Activated T-cell treated with anti-CD3 and anti-CD28 coated beads, Interleukin-2, amount 50 U/mL, for 72 hours (primary cell): ENCODE data around the gene PTPN22. TPM values are rescaled to one million over a fixed set of nuclear protein-coding genes. Genes with fewer than 3 reads are reported as not detected.

ENCODE experiments used
- ATAC-seq, 2 donors: fragments of 150-1000 bp; cut with Tn5 transposase; replicated peaks in 1 of 2; 2 replicates each; pipeline ENCODE4 v1.10.0; 2021; ENCODE audit warnings: moderate library complexity in 2 of 2, mild to moderate bottlenecking in 1 of 2
- DNase-seq, 2 donors: peaks; one replicate each; pipeline ENCODE4 v3.0.0; 2021 to 2022; ENCODE audit warnings: mixed read lengths in 1 of 2
- H3K27ac Mint-ChIP-seq: one replicate; pipeline ENCODE4 v1.8.0; 2022; ENCODE audit warnings: mild to moderate bottlenecking, moderate library complexity, mixed read lengths
- H3K27me3 Mint-ChIP-seq: one replicate; pipeline ENCODE4 v1.8.0; 2022; ENCODE audit warnings: low read depth, mixed read lengths
- H3K36me3 Mint-ChIP-seq, 2 donors: one replicate each; pipeline ENCODE4 v1.8.0; 2022; ENCODE audit warnings: mixed read lengths in 2 of 2, mild to moderate bottlenecking in 1 of 2; ENCODE audit not compliant: insufficient read depth in 2 of 2
- H3K4me1 Mint-ChIP-seq: one replicate; pipeline ENCODE4 v1.8.0; 2022; ENCODE audit warnings: low read depth, mixed read lengths
- H3K4me3 Mint-ChIP-seq, 2 donors: one replicate each; pipeline ENCODE4 v1.8.0; 2022; ENCODE audit warnings: mild to moderate bottlenecking in 2 of 2, mixed read lengths in 2 of 2, moderate library complexity in 2 of 2
- H3K9me3 Mint-ChIP-seq, 2 donors: one replicate each; pipeline ENCODE4 v1.8.0; 2022; ENCODE audit warnings: mixed read lengths in 2 of 2
- total RNA-seq, 2 donors: library from RNA; stranded (reverse); gene quantifications; one replicate each; pipeline ENCODE4 v1.2.3, GENCODE V29; 2022

Gene PTPN22
- total RNA-seq, 2 donors from 2014 or later: 59.8 to 82.5 TPM

DNA sequence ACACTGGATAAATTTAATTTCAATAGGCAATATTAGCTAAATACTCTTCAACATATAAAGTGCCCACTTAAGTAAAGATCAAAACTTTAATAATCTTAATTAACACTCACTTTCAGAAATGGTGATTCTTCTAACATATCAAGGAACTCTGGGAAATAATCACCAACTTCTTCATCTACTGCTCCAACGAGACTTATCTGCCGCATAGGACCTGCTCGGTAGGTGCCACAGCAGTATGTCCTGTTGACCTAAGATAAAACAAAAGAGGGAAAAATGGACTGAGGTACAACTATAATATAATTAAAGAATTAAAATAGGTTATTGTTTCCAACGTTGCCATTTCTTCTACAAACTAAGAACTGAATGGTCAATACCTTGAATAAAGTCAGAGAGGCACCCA lies 94.0 kb downstream of the PTPN22 start:
- DNase-seq: no peak
- no peaks in the 10 kb centered on the region for H3K27me3 Mint-ChIP-seq
- H3K4me1 Mint-ChIP-seq: no peaks in the 10 kb centered on the region
- ATAC-seq: no peak
- no peak overlapping the region for H3K4me3 Mint-ChIP-seq
- peaks cover 3% of the 10 kb centered on the region in 2 donors for H3K9me3 Mint-ChIP-seq
- no peak overlapping the region for H3K27ac Mint-ChIP-seq
- H3K36me3 Mint-ChIP-seq: peaks cover 6 to 16% of the 10 kb centered on the region in 2 donors

DNA sequence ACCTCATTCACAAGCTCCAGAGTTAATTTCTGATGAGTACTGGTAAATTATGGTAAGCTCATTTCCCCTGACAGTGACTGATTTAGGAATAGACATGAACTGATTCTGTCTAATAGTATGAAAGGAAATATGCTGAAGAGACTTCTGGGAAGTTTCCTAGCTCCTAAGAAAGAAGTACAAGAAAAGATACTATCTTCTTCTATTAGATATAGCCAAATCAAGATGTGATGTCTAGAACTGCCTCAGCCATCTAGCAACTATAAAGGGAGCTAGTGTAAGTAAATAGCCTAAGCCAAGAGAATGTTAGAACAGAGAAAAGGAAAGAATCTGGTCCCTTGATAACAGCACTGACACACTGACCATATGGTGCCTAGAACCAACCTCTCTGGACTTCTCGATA lies 101.5 kb downstream of the PTPN22 start:
- peaks cover 20% of the 10 kb centered on the region for H3K4me1 Mint-ChIP-seq
- ATAC-seq: no peak
- H3K4me3 Mint-ChIP-seq: no peak overlapping the region
- H3K27ac Mint-ChIP-seq: no peak overlapping the region
- H3K9me3 Mint-ChIP-seq: no peaks in the 10 kb centered on the region
- no peak for DNase-seq
- peaks cover 5 to 14% of the 10 kb centered on the region in 2 donors for H3K36me3 Mint-ChIP-seq
- H3K27me3 Mint-ChIP-seq: no peaks in the 10 kb centered on the region

DNA sequence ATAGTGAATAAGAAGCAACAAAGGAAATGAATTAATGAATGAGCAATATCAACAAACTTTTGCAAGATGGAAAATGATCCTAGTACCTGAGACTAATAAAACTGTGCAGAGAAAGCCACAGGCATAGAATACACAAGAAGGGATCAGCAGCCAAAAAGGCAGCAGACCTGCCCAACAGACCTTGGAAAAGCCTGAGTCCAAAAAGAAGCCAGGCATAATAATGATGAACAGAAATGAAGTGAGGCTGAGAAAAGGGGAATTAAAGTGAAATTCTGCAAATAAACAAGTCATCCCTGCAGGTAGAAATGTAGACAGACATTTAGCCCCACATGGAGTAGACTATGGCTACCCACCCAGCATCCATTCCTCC lies 101.9 kb downstream of the PTPN22 start:
- DNase-seq (no peak), ATAC-seq (no peak)
- Mint-ChIP-seq H3K4me3 (no peak overlapping the region), H3K27ac (no peak overlapping the region), H3K27me3 (no peaks in the 10 kb centered on the region), H3K36me3 (peaks cover 5 to 14% of the 10 kb centered on the region in 2 donors), H3K9me3 (no peaks in the 10 kb centered on the region), H3K4me1 (peaks cover 24% of the 10 kb centered on the region)

DNA sequence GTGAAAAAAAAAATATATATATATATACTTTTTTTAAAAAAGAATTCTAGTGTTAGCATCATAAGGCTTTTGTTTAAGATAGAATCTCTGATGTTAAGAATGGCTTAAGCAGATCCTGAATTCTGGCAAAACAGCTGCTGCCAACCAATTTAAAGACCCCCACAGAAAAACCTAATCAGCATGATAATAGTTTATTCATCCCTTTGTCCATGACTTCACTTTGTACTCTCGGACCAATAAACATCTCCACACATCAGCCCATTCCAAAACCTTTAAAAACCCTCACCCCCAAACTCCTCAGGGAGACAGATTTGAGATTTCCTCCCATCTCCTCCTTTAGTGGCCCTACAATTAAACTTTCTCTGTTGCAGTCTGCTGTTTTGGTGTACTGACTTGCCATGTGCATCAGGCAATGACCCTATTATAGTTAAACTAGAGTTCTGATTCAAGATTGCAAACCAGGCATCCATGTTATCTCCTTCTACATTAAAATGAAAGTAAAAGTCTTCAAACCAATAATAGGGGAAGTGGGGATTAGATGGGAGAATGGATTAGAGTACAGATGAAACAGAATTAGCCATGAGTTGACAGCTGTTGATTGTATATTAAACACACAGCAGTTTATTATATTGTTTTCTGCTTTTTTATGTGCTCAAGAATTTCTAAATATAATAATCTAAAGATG lies 102.5 kb downstream of the PTPN22 start:
- no peaks in the 10 kb centered on the region for H3K9me3 Mint-ChIP-seq
- H3K4me1 Mint-ChIP-seq: peaks cover 24% of the 10 kb centered on the region
- peaks cover 5 to 13% of the 10 kb centered on the region in 2 donors for H3K36me3 Mint-ChIP-seq
- H3K27ac Mint-ChIP-seq: peak overlapping the region; percentile 8
- no peaks in the 10 kb centered on the region for H3K27me3 Mint-ChIP-seq
- no peak for DNase-seq
- ATAC-seq: no peak
- peak overlapping the region in 1 of 2 donors; percentile 2 for H3K4me3 Mint-ChIP-seq

DNA sequence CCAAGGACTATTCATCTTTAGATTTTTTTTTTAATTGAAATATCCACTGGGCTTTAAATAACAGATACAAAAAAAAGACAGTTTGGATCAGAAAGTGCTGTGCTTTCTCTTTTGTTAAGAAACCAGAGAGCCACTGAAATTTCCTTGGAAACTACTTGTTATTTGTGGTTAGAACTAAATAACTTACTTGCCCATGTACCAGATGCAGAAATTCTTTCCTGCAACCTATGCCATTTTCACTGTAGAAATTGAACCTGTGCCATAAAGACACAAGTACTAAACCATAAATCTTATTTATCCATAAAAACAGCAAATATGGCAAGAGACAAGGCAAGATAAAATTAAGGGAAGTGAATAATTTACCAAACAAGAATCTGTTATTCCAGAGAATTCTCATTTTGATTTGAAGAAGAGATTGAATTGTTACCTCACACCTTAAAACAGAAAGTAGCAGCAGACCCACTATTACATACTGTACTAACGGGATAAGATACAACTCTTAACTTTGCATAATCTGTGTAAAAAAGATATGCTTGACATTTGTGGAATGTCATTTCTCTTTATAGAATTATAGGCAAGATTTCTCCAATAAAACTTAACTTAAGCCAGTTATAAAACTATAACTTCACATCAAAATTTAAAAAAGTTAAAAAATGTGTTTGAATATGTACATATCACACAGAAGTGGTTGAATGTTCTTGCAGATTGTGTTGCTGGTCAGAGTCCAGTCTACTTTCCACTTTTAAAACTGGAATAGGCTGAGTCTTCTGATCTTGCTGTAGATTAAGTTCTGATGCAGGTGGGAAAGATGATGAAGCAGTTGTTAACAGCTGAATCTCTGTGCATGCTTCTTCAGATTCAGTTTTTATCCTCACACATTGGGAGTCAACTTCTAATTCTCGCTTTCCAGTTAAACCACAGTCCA lies 105.9 kb downstream of the PTPN22 start:
- DNase-seq: no peak
- no peak overlapping the region for H3K4me3 Mint-ChIP-seq
- no peak overlapping the region for H3K27ac Mint-ChIP-seq
- H3K27me3 Mint-ChIP-seq: no peaks in the 10 kb centered on the region
- H3K36me3 Mint-ChIP-seq: peaks cover 5 to 12% of the 10 kb centered on the region in 2 donors
- H3K9me3 Mint-ChIP-seq: no peaks in the 10 kb centered on the region
- peaks cover 24% of the 10 kb centered on the region for H3K4me1 Mint-ChIP-seq
- no peak for ATAC-seq

Other genes starting within 250 kb of the PTPN22 start
- gene PHTF1, start 112.2 kb downstream of the PTPN22 start, total RNA-seq: 10 to 100 TPM; 12.9 to 16.2 TPM
- 10 to 100 TPM; 18.4 to 23.9 TPM for gene RSBN1, start 59.2 kb downstream of the PTPN22 start, total RNA-seq
- gene BCL2L15, start 15.9 kb upstream of the PTPN22 start, total RNA-seq: 1 to 10 TPM; 1.3 to 1.7 TPM
- gene AP4B1, start 33.1 kb upstream of the PTPN22 start, total RNA-seq: 10 to 100 TPM; 50.5 to 68.8 TPM
- 10 to 100 TPM; 13.8 to 17.8 TPM for gene DCLRE1B, start 33.6 kb upstream of the PTPN22 start, total RNA-seq
- gene HIPK1, start 57.6 kb upstream of the PTPN22 start, total RNA-seq: 10 to 100 TPM; 74.4 to 75.6 TPM
- 1 to 10 TPM in 1 of 2 donors, under 1 TPM in 1; 0.90 to 1.0 TPM for gene OLFML3, start 107.8 kb upstream of the PTPN22 start, total RNA-seq